PC-9 (cell line): ENCODE data around the gene LRRC7. TPM values are rescaled to one million over a fixed set of nuclear protein-coding genes. Genes with fewer than 3 reads are reported as not detected.

ENCODE experiments used
- BruUV-seq: library from RNA; stranded (reverse); fragments of 400-500 nt; replicated peaks from 2 replicates; lab custom pipeline; 2021; lab: Mats Ljungman, UMichigan
- CTCF ChIA-PET: fragments of 300-600 bp; sonication (Branson Sonifier 250); formaldehyde crosslinking; loops from one replicate; lab custom pipeline; 2022; ENCODE audit warnings: antibody characterized with exemption; lab: Charles Lee
- POLR2A ChIA-PET: fragments of 300-600 bp; sonication (Branson Sonifier 250); formaldehyde crosslinking; loops from one replicate; lab custom pipeline; 2022; ENCODE audit warnings: antibody characterized with exemption; ENCODE audit not compliant: unreplicated experiment; lab: Charles Lee
- DNase-seq, 2 experiments: peaks; one replicate each; pipeline versions ENCODE4 v3.0.0 to v3.0.0-alpha.2; 2015 to 2022; ENCODE audit warnings: mixed read lengths in 1 of 2
- H2AFZ ChIP-seq: fragments of 200-600 bp; sonication (generic); 2 replicates; pipeline ENCODE4 v1.8.1; 2017; ENCODE audit warnings: antibody characterized with exemption
- H3F3A ChIP-seq: fragments of 200-600 bp; sonication (generic); 2 replicates; pipeline ENCODE4 v1.8.1; 2017; ENCODE audit warnings: antibody characterized with exemption, mild to moderate bottlenecking, low read depth; ENCODE audit not compliant: insufficient read depth
- H3K27ac ChIP-seq: fragments of 200-600 bp; sonication (generic); 2 replicates; pipeline ENCODE4 v1.6.1; 2016; ENCODE audit warnings: mixed run types
- H3K27me3 ChIP-seq: fragments of 200-600 bp; sonication (generic); 2 replicates; pipeline ENCODE4 v1.6.1; 2016; ENCODE audit warnings: low read depth, mixed run types; ENCODE audit not compliant: insufficient read depth
- H3K36me3 ChIP-seq: fragments of 200-600 bp; sonication (generic); 2 replicates; pipeline ENCODE4 v1.6.1; 2016; ENCODE audit warnings: low read depth, mixed run types
- H3K4me1 ChIP-seq: fragments of 200-600 bp; sonication (generic); replicated peaks from 2 replicates; pipeline ENCODE4 v1.6.1; 2016; ENCODE audit warnings: mixed run types; ENCODE audit not compliant: insufficient read depth
- H3K4me2 ChIP-seq: fragments of 200-600 bp; sonication (generic); 2 replicates; pipeline ENCODE4 v1.6.1; 2017; ENCODE audit warnings: mixed run types
- H3K4me3 ChIP-seq: fragments of 200-600 bp; sonication (generic); 2 replicates; pipeline ENCODE4 v1.6.1; 2016; ENCODE audit warnings: mixed run types
- H3K79me2 ChIP-seq: fragments of 200-600 bp; sonication (generic); 2 replicates; pipeline ENCODE4 v1.6.1; 2017; ENCODE audit warnings: low read depth, mixed run types
- H3K9me2 ChIP-seq: fragments of 200-600 bp; sonication (generic); 2 replicates; pipeline ENCODE4 v1.8.1; 2017; ENCODE audit warnings: mild to moderate bottlenecking; ENCODE audit not compliant: insufficient read depth
- H3K9me3 ChIP-seq: fragments of 200-600 bp; sonication (generic); 2 replicates; pipeline ENCODE4 v1.8.1; 2016; ENCODE audit warnings: low read depth; ENCODE audit not compliant: insufficient read depth
- H4K20me1 ChIP-seq: fragments of 200-600 bp; sonication (generic); 2 replicates; pipeline ENCODE4 v1.8.1; 2017; ENCODE audit not compliant: insufficient read depth
- CTCF ChIP-seq: fragments of 200-600 bp; sonication (generic); conservative IDR thresholded peaks from 2 replicates; pipeline ENCODE4 v1.6.1; 2017; ENCODE audit warnings: mixed run types, antibody characterized with exemption, mild to moderate bottlenecking, moderate library complexity
- EZH2 ChIP-seq: fragments of 200-600 bp; sonication (generic); IDR thresholded peaks from 2 replicates; pipeline ENCODE4 v1.8.0; 2017; ENCODE audit warnings: antibody characterized with exemption, low read depth
- intact Hi-C: fragments of 100-400 bp; cut with micrococcal nuclease; formaldehyde crosslinking; loops from one replicate; pipeline ENCODE4 v1.10.0; 2022; ENCODE audit not compliant: unreplicated experiment
- total RNA-seq: library from RNA; stranded (reverse); gene quantifications from 2 replicates; pipeline ENCODE4 v1.2.3, GENCODE V29; 2021

The LRRC7 gene
- total RNA-seq, 1 experiment from 2014 or later, result not detected

GRCh38 chr1:69913977-69914376 lies 346.3 kb downstream of the LRRC7 start:
- Histone ChIP-seq H3K27me3 (no peaks in the 10 kb centered on the region), H3F3A (peaks cover 6% of the 10 kb centered on the region; the same call in 1 of the 2 replicates), H4K20me1 (no peaks in the 10 kb centered on the region), H3K9me3 (no peaks in the 10 kb centered on the region), H3K9me2 (no peaks in the 10 kb centered on the region), H2AFZ (no peak overlapping the region), H3K27ac (no peak overlapping the region), H3K4me2 (no peak overlapping the region), H3K36me3 (no peaks in the 10 kb centered on the region), H3K4me3 (no peak overlapping the region), H3K79me2 (no peaks in the 10 kb centered on the region), H3K4me1 (peaks cover 14% of the 10 kb centered on the region)
- intact Hi-C loops, result no loop called here
- ChIA-PET CTCF (no interaction called here), POLR2A (no interaction called here)
- no peak for TF ChIP-seq CTCF
- no peak for TF ChIP-seq EZH2
- no peak for DNase-seq
- no TSS peak for BruUV-seq

- H3K9me3 ChIP-seq, result no peaks in the 10 kb centered on the region
- H3F3A ChIP-seq, result peaks cover 6% of the 10 kb centered on the region; the same call in 1 of the 2 replicates
- H3K36me3 ChIP-seq, result no peaks in the 10 kb centered on the region
- BruUV-seq, result no TSS peak
- CTCF ChIA-PET, result no interaction called here
- POLR2A ChIA-PET, result no interaction called here
- H3K4me3 ChIP-seq, result no peak overlapping the region
- no peak overlapping the region for H3K27ac ChIP-seq
- TF ChIP-seq CTCF, result no peak
- TF ChIP-seq EZH2, result no peak
- no peaks in the 10 kb centered on the region for H3K9me2 ChIP-seq
- no peaks in the 10 kb centered on the region for H4K20me1 ChIP-seq
- no peak overlapping the region for H3K4me2 ChIP-seq
- H3K4me1 ChIP-seq, result peaks cover 14% of the 10 kb centered on the region
- no peak overlapping the region for H2AFZ ChIP-seq
- H3K79me2 ChIP-seq, result no peaks in the 10 kb centered on the region
- H3K27me3 ChIP-seq, result no peaks in the 10 kb centered on the region
- no peak for DNase-seq
- intact Hi-C loops, result no loop called here
Observed at GRCh38 chr1:69914976-69915765, 347.4 kb downstream of the LRRC7 start.

- Histone ChIP-seq H3K9me2 (no peaks in the 10 kb centered on the region), H3K36me3 (no peaks in the 10 kb centered on the region), H3K27ac (no peak overlapping the region), H4K20me1 (no peaks in the 10 kb centered on the region), H3K4me2 (no peak overlapping the region), H3K4me3 (no peak overlapping the region), H3K4me1 (no peaks in the 10 kb centered on the region), H3K79me2 (no peaks in the 10 kb centered on the region), H3K27me3 (no peaks in the 10 kb centered on the region), H2AFZ (no peak overlapping the region), H3K9me3 (no peaks in the 10 kb centered on the region), H3F3A (no peaks in the 10 kb centered on the region)
- no TSS peak for BruUV-seq
- CTCF ChIA-PET, result no interaction called here
- POLR2A ChIA-PET, result no interaction called here
- no peak for DNase-seq
- intact Hi-C loops, result no loop called here
- TF ChIP-seq EZH2 (no peak), CTCF (no peak)
Observed at GRCh38 chr1:69919129-69919921, 351.6 kb downstream of the LRRC7 start.
